A549 (cell line): ENCODE measurements around the gene FMNL2.

Experiments used
- CEBPB ChIP-seq, 2 experiments: fragments of >200 bp in 1 of 2; sonication (Bioruptor Twin) in 1 of 2; formaldehyde crosslinking in 1 of 2; IDR thresholded peaks; 2 replicates each; pipeline ENCODE4 v1.6.1; 2012 to 2016
- EHMT2 ChIP-seq: fragments of 200-600 bp; sonication (generic); IDR thresholded peaks from 2 replicates; pipeline ENCODE4 v1.6.1; 2016; ENCODE audit warnings: antibody characterized with exemption, low read depth, mild to moderate bottlenecking, moderate library complexity
- PBX3 ChIP-seq: IDR thresholded peaks from 2 replicates; pipeline ENCODE4 v1.6.1; 2012
- POLR2A ChIP-seq: IDR thresholded peaks from 2 replicates; pipeline ENCODE4 v1.6.1; 2012; ENCODE audit warnings: mild to moderate bottlenecking, low read length
- RCOR1 ChIP-seq: fragments of 150-350 bp; IDR thresholded peaks from 2 replicates; pipeline ENCODE4 v1.6.1; 2014; ENCODE audit warnings: antibody characterized with exemption, low read length, low read depth
- RFX5 ChIP-seq: fragments of 450-650 bp; IDR thresholded peaks from 2 replicates; pipeline ENCODE4 v1.7.1; 2014; ENCODE audit warnings: antibody characterized with exemption, mild to moderate bottlenecking, moderate library complexity
- SREBF2 ChIP-seq: fragments of 450-650 bp; IDR thresholded peaks from 2 replicates; pipeline ENCODE4 v1.6.1; 2014; ENCODE audit warnings: mild to moderate bottlenecking, moderate library complexity
- ZSCAN20 ChIP-seq: fragments of 250-450 bp; sonication (Bioruptor Pico); IDR thresholded peaks from 2 replicates; pipeline ENCODE4 v1.8.0; 2022; ENCODE audit warnings: mild to moderate bottlenecking, moderate library complexity
- TF ChIP-seq, protein P1 (sequence below): fragments of >200 bp; sonication (Bioruptor Twin); formaldehyde crosslinking; IDR thresholded peaks from 3 replicates; pipeline ENCODE4 v1.5.1; 2016
- TF ChIP-seq, protein P2 (sequence below): fragments of 200-600 bp; sonication (generic); IDR thresholded peaks from 2 replicates; pipeline ENCODE4 v1.6.1; 2016; ENCODE audit warnings: antibody characterized with exemption, mild to moderate bottlenecking, moderate library complexity

DNA sequence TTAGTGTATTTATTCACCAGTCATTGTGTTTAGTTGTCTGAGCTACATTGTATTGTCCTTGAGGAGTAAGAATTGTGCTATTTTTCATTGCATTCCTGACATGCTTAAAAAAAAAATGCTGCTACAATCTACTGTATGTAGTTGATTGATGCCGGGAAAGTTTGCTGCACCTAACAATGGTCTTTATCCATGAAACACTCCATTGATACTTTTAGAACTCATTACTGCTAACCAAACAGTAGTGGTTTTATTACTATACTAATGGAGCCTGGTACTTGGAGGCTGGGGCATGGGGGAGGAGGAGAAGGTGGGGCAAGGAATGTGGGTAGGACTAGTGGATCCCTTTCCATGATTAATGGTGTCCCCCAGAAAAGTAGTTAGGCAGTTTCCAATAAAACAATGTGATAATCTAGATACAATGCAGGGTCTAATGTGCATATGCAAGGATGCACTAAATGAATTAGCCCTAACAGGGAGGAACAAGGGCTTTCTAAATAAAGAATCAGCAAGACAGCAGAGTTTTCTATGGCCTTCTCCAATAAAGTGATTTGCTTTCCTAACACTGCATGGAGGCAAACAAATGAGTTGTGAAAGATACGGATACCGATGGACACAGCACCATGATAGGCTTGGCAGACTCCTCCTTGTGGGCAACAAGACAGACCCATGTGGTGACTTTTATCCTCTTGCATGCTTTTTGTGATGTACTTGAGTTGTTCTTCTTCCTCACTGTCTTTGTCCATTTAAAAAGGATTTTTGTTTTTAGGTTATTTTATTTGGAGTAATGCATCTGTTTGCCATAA, 78.5 kb downstream of the FMNL2 start:
- TF ChIP-seq POLR2A (no peak), PBX3 (no peak), RCOR1 (no peak), SREBF2 (no peak), EHMT2 (no peak), RFX5 (no peak), ZSCAN20 (CRISPR knock-in tag) (no peak), CEBPB (IDR thresholded peaks at IDR 0.05) (no peak)
- TF ChIP-seq, protein P1, sequence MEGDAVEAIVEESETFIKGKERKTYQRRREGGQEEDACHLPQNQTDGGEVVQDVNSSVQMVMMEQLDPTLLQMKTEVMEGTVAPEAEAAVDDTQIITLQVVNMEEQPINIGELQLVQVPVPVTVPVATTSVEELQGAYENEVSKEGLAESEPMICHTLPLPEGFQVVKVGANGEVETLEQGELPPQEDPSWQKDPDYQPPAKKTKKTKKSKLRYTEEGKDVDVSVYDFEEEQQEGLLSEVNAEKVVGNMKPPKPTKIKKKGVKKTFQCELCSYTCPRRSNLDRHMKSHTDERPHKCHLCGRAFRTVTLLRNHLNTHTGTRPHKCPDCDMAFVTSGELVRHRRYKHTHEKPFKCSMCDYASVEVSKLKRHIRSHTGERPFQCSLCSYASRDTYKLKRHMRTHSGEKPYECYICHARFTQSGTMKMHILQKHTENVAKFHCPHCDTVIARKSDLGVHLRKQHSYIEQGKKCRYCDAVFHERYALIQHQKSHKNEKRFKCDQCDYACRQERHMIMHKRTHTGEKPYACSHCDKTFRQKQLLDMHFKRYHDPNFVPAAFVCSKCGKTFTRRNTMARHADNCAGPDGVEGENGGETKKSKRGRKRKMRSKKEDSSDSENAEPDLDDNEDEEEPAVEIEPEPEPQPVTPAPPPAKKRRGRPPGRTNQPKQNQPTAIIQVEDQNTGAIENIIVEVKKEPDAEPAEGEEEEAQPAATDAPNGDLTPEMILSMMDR, result no peak
- TF ChIP-seq, protein P2, sequence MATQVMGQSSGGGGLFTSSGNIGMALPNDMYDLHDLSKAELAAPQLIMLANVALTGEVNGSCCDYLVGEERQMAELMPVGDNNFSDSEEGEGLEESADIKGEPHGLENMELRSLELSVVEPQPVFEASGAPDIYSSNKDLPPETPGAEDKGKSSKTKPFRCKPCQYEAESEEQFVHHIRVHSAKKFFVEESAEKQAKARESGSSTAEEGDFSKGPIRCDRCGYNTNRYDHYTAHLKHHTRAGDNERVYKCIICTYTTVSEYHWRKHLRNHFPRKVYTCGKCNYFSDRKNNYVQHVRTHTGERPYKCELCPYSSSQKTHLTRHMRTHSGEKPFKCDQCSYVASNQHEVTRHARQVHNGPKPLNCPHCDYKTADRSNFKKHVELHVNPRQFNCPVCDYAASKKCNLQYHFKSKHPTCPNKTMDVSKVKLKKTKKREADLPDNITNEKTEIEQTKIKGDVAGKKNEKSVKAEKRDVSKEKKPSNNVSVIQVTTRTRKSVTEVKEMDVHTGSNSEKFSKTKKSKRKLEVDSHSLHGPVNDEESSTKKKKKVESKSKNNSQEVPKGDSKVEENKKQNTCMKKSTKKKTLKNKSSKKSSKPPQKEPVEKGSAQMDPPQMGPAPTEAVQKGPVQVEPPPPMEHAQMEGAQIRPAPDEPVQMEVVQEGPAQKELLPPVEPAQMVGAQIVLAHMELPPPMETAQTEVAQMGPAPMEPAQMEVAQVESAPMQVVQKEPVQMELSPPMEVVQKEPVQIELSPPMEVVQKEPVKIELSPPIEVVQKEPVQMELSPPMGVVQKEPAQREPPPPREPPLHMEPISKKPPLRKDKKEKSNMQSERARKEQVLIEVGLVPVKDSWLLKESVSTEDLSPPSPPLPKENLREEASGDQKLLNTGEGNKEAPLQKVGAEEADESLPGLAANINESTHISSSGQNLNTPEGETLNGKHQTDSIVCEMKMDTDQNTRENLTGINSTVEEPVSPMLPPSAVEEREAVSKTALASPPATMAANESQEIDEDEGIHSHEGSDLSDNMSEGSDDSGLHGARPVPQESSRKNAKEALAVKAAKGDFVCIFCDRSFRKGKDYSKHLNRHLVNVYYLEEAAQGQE, result no peak
